Endothelial cell (in vitro differentiated cells): ENCODE results near the gene BATF3. TPM values are rescaled to one million over a fixed set of nuclear protein-coding genes. Genes with fewer than 3 reads are reported as not detected.
A peak's percentile ranks its signal among the peaks of the same experiment; 100 is the strongest.

Experiments
- DNase-seq: peaks from one replicate; pipeline ENCODE4 v3.0.0; 2021; ENCODE audit warnings: low spot score
- H3K27ac Mint-ChIP-seq: one replicate; pipeline ENCODE4 v1.8.0; 2021; ENCODE audit warnings: mixed read lengths, inconsistent platforms; ENCODE audit not compliant: unreplicated experiment
- H3K27me3 Mint-ChIP-seq: one replicate; pipeline ENCODE4 v1.8.0; 2021; ENCODE audit warnings: mild to moderate bottlenecking, moderate library complexity, mixed read lengths, inconsistent platforms; ENCODE audit not compliant: unreplicated experiment
- H3K36me3 Mint-ChIP-seq: one replicate; pipeline ENCODE4 v1.8.0; 2021; ENCODE audit warnings: mild to moderate bottlenecking, low read depth, mixed read lengths, inconsistent platforms; ENCODE audit not compliant: unreplicated experiment
- H3K4me1 Mint-ChIP-seq: one replicate; pipeline ENCODE4 v1.8.0; 2021; ENCODE audit warnings: mild to moderate bottlenecking, mixed read lengths, inconsistent platforms; ENCODE audit not compliant: unreplicated experiment
- H3K4me3 Mint-ChIP-seq: one replicate; pipeline ENCODE4 v1.8.0; 2021; ENCODE audit warnings: mild to moderate bottlenecking, mixed read lengths, inconsistent platforms; ENCODE audit not compliant: unreplicated experiment
- H3K9me3 Mint-ChIP-seq: one replicate; pipeline ENCODE4 v1.8.0; 2021; ENCODE audit warnings: mixed read lengths, inconsistent platforms; ENCODE audit not compliant: unreplicated experiment
- CTCF ChIP-seq: fragments of 200-600 bp; sonication (generic); IDR thresholded peaks from one replicate; pipeline ENCODE4 v1.5.0; 2021; ENCODE audit warnings: antibody characterized with exemption; ENCODE audit not compliant: unreplicated experiment
- total RNA-seq: library from RNA; stranded (reverse); fragmentation: NEBNext Ultra II Directional; extraction: Animal tissue kit (Norgen Biotek cat#: 25700); gene quantifications from one replicate; pipeline ENCODE4 v1.2.1, GENCODE V29; 2021; ENCODE audit not compliant: unreplicated experiment

Gene BATF3
- total RNA-seq, 1 donor from 2014 or later = 0.54 TPM

GRCh38 chr1:212702672-212703071 lies 3.0 kb upstream of the BATF3 start:
- peaks cover 5% of the 10 kb centered on the region for H3K36me3 Mint-ChIP-seq
- peaks cover 7% of the 10 kb centered on the region for H3K4me1 Mint-ChIP-seq
- no peak for DNase-seq
- peaks cover 12% of the 10 kb centered on the region for H3K27me3 Mint-ChIP-seq
- no peak for TF ChIP-seq CTCF
- H3K27ac Mint-ChIP-seq = no peak overlapping the region
- no peaks in the 10 kb centered on the region for H3K9me3 Mint-ChIP-seq
- H3K4me3 Mint-ChIP-seq = no peak overlapping the region

GRCh38 chr1:212701910-212702309 lies 2.3 kb upstream of the BATF3 start:
- no peak overlapping the region for H3K27ac Mint-ChIP-seq
- H3K4me1 Mint-ChIP-seq = peaks cover 7% of the 10 kb centered on the region
- no peak overlapping the region for H3K4me3 Mint-ChIP-seq

GRCh38 chr1:212700892-212701819 lies 1.5 kb upstream of the BATF3 start:
- no peak for TF ChIP-seq CTCF
- DNase-seq = peak; percentile 47
- Mint-ChIP-seq H3K4me3 (no peak overlapping the region), H3K27me3 (peaks cover 14% of the 10 kb centered on the region), H3K9me3 (no peaks in the 10 kb centered on the region), H3K4me1 (peaks cover 10% of the 10 kb centered on the region), H3K36me3 (peaks cover 5% of the 10 kb centered on the region), H3K27ac (no peak overlapping the region)

More at GRCh38 chr1:212701910-212702309, 2.3 kb upstream of the BATF3 start:
- TF ChIP-seq CTCF = no peak
- Mint-ChIP-seq H3K9me3 (no peaks in the 10 kb centered on the region), H3K36me3 (peaks cover 5% of the 10 kb centered on the region), H3K27me3 (peaks cover 14% of the 10 kb centered on the region)
- DNase-seq = no peak

GRCh38 chr1:212700223-212700891 lies 717 bp upstream of the BATF3 start:
- peak; percentile 22 for DNase-seq
- Mint-ChIP-seq H3K4me1 (peaks cover 10% of the 10 kb centered on the region), H3K9me3 (no peaks in the 10 kb centered on the region), H3K27me3 (peaks cover 17% of the 10 kb centered on the region), H3K27ac (no peak overlapping the region), H3K4me3 (peak overlapping the region; percentile 52), H3K36me3 (peaks cover 5% of the 10 kb centered on the region)
- no peak for TF ChIP-seq CTCF
